HepG2 (cell line): Measurements from ENCODE around the gene EPB41L3. TPM values are rescaled to one million over a fixed set of nuclear protein-coding genes. Genes with fewer than 3 reads are reported as not detected.

ENCODE experiments used
- ATAC-seq: fragments of 200-7000 bp; cut with Tn5 transposase; 3 replicates; pipeline ENCODE4 v1.9.1; 2020; ENCODE audit warnings: mild to moderate bottlenecking, moderate library complexity
- BruUV-seq: library from RNA; stranded (reverse); fragments of 400-500 nt; replicated peaks from 2 replicates; lab custom pipeline; 2021; lab: Mats Ljungman, UMichigan
- CTCF ChIA-PET: fragments of 300-600 bp; formaldehyde crosslinking; extraction: SDS; loops from one replicate; lab custom pipeline; 2021; ENCODE audit warnings: low total read pairs, inconsistent platforms, low intra/inter-chr PET ratio; lab: Yijun Ruan, JAX
- POLR2A ChIA-PET: fragments of 350-600 bp; sonication (Branson Sonifier 250); formaldehyde crosslinking; loops from one replicate; lab custom pipeline; 2020; ENCODE audit warnings: antibody characterized with exemption, inconsistent platforms; lab: Yijun Ruan, JAX
- DNase-seq: peaks from one replicate; pipeline ENCODE4 v3.0.0-alpha.2; 2015; ENCODE audit warnings: low spot score
- FAIRE-seq: peaks from 3 replicates; lab custom pipeline; 2011; peaks lifted over from hg19 to GRCh38; lab: Jason Lieb, UNC
- H2AFZ ChIP-seq: one replicate; pipeline ENCODE4 v1.6.1; 2011; ENCODE audit warnings: low read length, inconsistent platforms
- H3K27ac ChIP-seq: fragments of 300-600 bp; 3 replicates; pipeline ENCODE4 v1.8.0; 2011; ENCODE audit warnings: mixed run types, mild to moderate bottlenecking, mixed read lengths, low read length, inconsistent platforms; ENCODE audit not compliant: insufficient read depth; ENCODE audit errors: extremely low read length
- H3K27me3 ChIP-seq, 2 experiments: fragments of 200-600 bp in 1 of 2; 2 replicates in 1 of 2; 3 replicates in 1 of 2; pipeline versions ENCODE4 v1.6.0 to v1.8.0; 2011; ENCODE audit warnings: low read length in 2 of 2, mild to moderate bottlenecking in 2 of 2, moderate library complexity in 2 of 2, inconsistent platforms in 1 of 2; ENCODE audit not compliant: insufficient read depth in 2 of 2, control insufficient read depth in 1 of 2
- H3K36me3 ChIP-seq, 2 experiments: fragments of 200-600 bp in 1 of 2; replicated peaks in 1 of 2; 2 replicates in 1 of 2; 3 replicates in 1 of 2; pipeline versions ENCODE4 v1.5.1 to v1.8.0; 2011; ENCODE audit warnings: low read length in 2 of 2, inconsistent platforms in 1 of 2; ENCODE audit not compliant: insufficient read depth in 2 of 2, control insufficient read depth in 1 of 2
- H3K4me1 ChIP-seq: 2 replicates; pipeline ENCODE4 v1.5.1; 2012; ENCODE audit warnings: low read length, inconsistent platforms; ENCODE audit not compliant: insufficient read depth
- H3K4me2 ChIP-seq: 2 replicates; pipeline ENCODE4 v1.6.0; 2011; ENCODE audit warnings: low read depth, low read length, inconsistent platforms
- H3K4me3 ChIP-seq, 3 experiments: fragments of 200-600 bp in 1 of 3; sonication (generic), shearing (Covaris generic) in 1 of 3; replicated peaks in 1 of 3; 2 replicates each; pipeline ENCODE4 v1.5.1; 2011 to 2016; ENCODE audit warnings: low read length in 3 of 3, inconsistent platforms in 2 of 3, low read depth in 2 of 3, mild to moderate bottlenecking in 2 of 3, control low read depth in 1 of 3, mixed read lengths in 1 of 3; ENCODE audit not compliant: insufficient read depth in 1 of 3
- H3K79me2 ChIP-seq: one replicate; pipeline ENCODE4 v1.6.1; 2011; ENCODE audit warnings: low read length, inconsistent platforms; ENCODE audit not compliant: insufficient read depth
- H3K9ac ChIP-seq: 2 replicates; pipeline ENCODE4 v1.6.0; 2011; ENCODE audit warnings: mild to moderate bottlenecking, low read depth, low read length, inconsistent platforms; ENCODE audit not compliant: insufficient read depth
- H3K9me3 ChIP-seq: 2 replicates; pipeline ENCODE4 v1.5.1; 2012; ENCODE audit warnings: mild to moderate bottlenecking, low read length
- H4K20me1 ChIP-seq: 2 replicates; pipeline ENCODE4 v1.6.0; 2011; ENCODE audit warnings: inconsistent platforms, mild to moderate bottlenecking, low read length, moderate library complexity; ENCODE audit not compliant: insufficient read depth
- E2F1 ChIP-seq: sonication (generic); formaldehyde crosslinking; IDR thresholded peaks from 2 replicates; pipeline ENCODE4 v1.5.0; 2020; ENCODE audit warnings: missing genetic modification reagents
- HDAC6 ChIP-seq: fragments of 200-600 bp; sonication (generic); IDR thresholded peaks from 2 replicates; pipeline ENCODE4 v1.7.0; 2017; ENCODE audit warnings: mild to moderate bottlenecking, antibody characterized with exemption, low read length, low read depth
- TOPORS ChIP-seq: sonication (generic); formaldehyde crosslinking; IDR thresholded peaks from 2 replicates; pipeline ENCODE4 v1.8.0; 2023; ENCODE audit warnings: mild to moderate bottlenecking, missing genetic modification reagents
- U2AF1 ChIP-seq: fragments of 200-400 bp; formaldehyde crosslinking; optimal IDR thresholded peaks from 2 replicates; pipeline ENCODE3; 2017; ENCODE audit warnings: mild to moderate bottlenecking, low read depth, low read length
- ZNF101 ChIP-seq: sonication (generic); formaldehyde crosslinking; IDR thresholded peaks from 2 replicates; pipeline ENCODE4 v1.4.0; 2020; ENCODE audit warnings: mild to moderate bottlenecking, low read depth, missing genetic modification reagents, borderline replicate concordance
- ZNF275 ChIP-seq: sonication (generic); formaldehyde crosslinking; IDR thresholded peaks from 2 replicates; pipeline ENCODE4 v1.8.0; 2022; ENCODE audit warnings: missing genetic modification reagents, mild to moderate bottlenecking, inconsistent platforms, borderline replicate concordance
- ZNF382 ChIP-seq: sonication (generic); formaldehyde crosslinking; IDR thresholded peaks from 2 replicates; pipeline ENCODE4 v1.5.0; 2020; ENCODE audit warnings: missing genetic modification reagents, mild to moderate bottlenecking, borderline replicate concordance
- ZNF547 ChIP-seq: sonication (generic); formaldehyde crosslinking; IDR thresholded peaks from 2 replicates; pipeline ENCODE4 v1.5.1; 2020; ENCODE audit warnings: mild to moderate bottlenecking, missing genetic modification reagents
- WGBS: methylation state at CpG from one replicate; pipeline ENCODE4 v1.1.6; 2017; ENCODE audit warnings: low lambda C conversion rate; 5-methylcytosine and 5-hydroxymethylcytosine counted together
- in situ Hi-C: cut with HindIII; loops from 2 replicates; pipeline ENCODE4 v1.10.0; 2017; ENCODE audit warnings: low pct_unique_long_range_greater_than_20kb; ENCODE audit not compliant: extremely low pct_ligation_motif_present
- intact Hi-C: fragments of 100-400 bp; cut with micrococcal nuclease; formaldehyde crosslinking; loops from one replicate; pipeline ENCODE4 v1.10.0; 2022; ENCODE audit not compliant: unreplicated experiment
- polyA plus RNA-seq, 8 experiments: library from polyadenylated mRNA; depleted of rRNA in 3 of 8; stranded (reverse) in 7 of 8; unstranded in 1 of 8; fragments of >200 nt; fragmentation: Illumina TruSeq in 4 of 8; extraction: Trizol in 4 of 8; gene quantifications; 2 replicates each; pipeline versions ENCODE4 v1.2.1 to v1.2.3, GENCODE V29; 2011 to 2016; ENCODE audit warnings: low read depth in 4 of 8, missing spikeins in 1 of 8, mixed read lengths in 1 of 8; ENCODE audit not compliant: insufficient read depth in 1 of 8
- total RNA-seq, 5 experiments: library from RNA; depleted of rRNA; stranded (reverse); fragments of >200 nt; fragmentation: Illumina TruSeq; extraction: Trizol; gene quantifications; 2 replicates each; pipeline ENCODE4 v1.2.3, GENCODE V29; 2016; ENCODE audit warnings: low read depth in 1 of 5

EPB41L3 gene
- total and polyA plus RNA-seq, 2 of the 13 experiments (the other 11 are each of a cell fraction or from before 2014, with no cell fraction given), result not detected

GRCh38 chr18:5582849-5583681 lies 39.3 kb upstream of the EPB41L3 start:
- Histone ChIP-seq H2AFZ (no peak overlapping the region), H3K27me3 (no peaks in the 10 kb centered on the region), H3K36me3 (no peaks in the 10 kb centered on the region), H3K9ac (no peak overlapping the region), H3K4me3 (no peak overlapping the region), H3K27ac (no peak overlapping the region), H3K79me2 (no peaks in the 10 kb centered on the region), H3K4me1 (no peaks in the 10 kb centered on the region), H3K4me2 (no peak overlapping the region), H3K9me3 (no peaks in the 10 kb centered on the region), H4K20me1 (no peaks in the 10 kb centered on the region)
- no TSS peak for BruUV-seq
- CTCF ChIA-PET, result no interaction called here
- POLR2A ChIA-PET, result no interaction called here
- in situ Hi-C loops (no loop called here), intact Hi-C loops (no loop called here)
- 33% methylated on average over 10 of the region's 10 CpGs for WGBS
- no peak for TF ChIP-seq U2AF1
- TF ChIP-seq ZNF275 (CRISPR knock-in tag), result no peak
- TF ChIP-seq HDAC6, result no peak
- no peak for TF ChIP-seq E2F1 (CRISPR knock-in tag)
- no peak for TF ChIP-seq ZNF382 (CRISPR knock-in tag)
- TF ChIP-seq ZNF101 (CRISPR knock-in tag), result no peak
- TF ChIP-seq TOPORS, result no peak
- TF ChIP-seq ZNF547, result no peak
- DNase-seq, result no peak
- no peak for ATAC-seq
- FAIRE-seq, result no peak
